Caco-2 (cell line): Measurements from ENCODE around the gene HDAC4. TPM values are rescaled to one million over a fixed set of nuclear protein-coding genes. Genes with fewer than 3 reads are reported as not detected.

Source experiments
- BruUV-seq: library from RNA; stranded (reverse); fragments of 400-500 nt; replicated peaks from 2 replicates; lab custom pipeline; 2021; lab: Mats Ljungman, UMichigan
- CTCF ChIA-PET: fragments of 300-600 bp; sonication (Branson Sonifier 250); formaldehyde crosslinking; loops from one replicate; lab custom pipeline; 2022; ENCODE audit warnings: antibody characterized with exemption; lab: Charles Lee
- POLR2A ChIA-PET: fragments of 300-600 bp; sonication (Branson Sonifier 250); formaldehyde crosslinking; loops from one replicate; lab custom pipeline; 2022; ENCODE audit warnings: antibody characterized with exemption; lab: Charles Lee
- DNase-seq, 2 experiments: peaks; one replicate each; pipeline versions ENCODE4 v3.0.0 to v3.0.0-alpha.2; 2020 to 2022
- H3K27me3 ChIP-seq: replicated peaks from 2 replicates; pipeline ENCODE4 v1.6.0; 2011; ENCODE audit warnings: low read length; ENCODE audit not compliant: control insufficient read depth, insufficient read depth
- H3K36me3 ChIP-seq: 2 replicates; pipeline ENCODE4 v1.5.1; 2011; ENCODE audit warnings: low read length; ENCODE audit not compliant: control insufficient read depth, insufficient read depth
- H3K4me1 ChIP-seq: fragments of 250-450 bp; sonication (Bioruptor Pico); 2 replicates; pipeline ENCODE4 v1.5.1; 2020; ENCODE audit warnings: mild to moderate bottlenecking
- H3K4me3 ChIP-seq: 2 replicates; pipeline ENCODE4 v1.5.1; 2011; ENCODE audit warnings: low read depth, mild to moderate bottlenecking, control low read depth, low read length
- H3K9me3 ChIP-seq: fragments of 250-450 bp; sonication (Bioruptor Pico); 2 replicates; pipeline ENCODE4 v1.5.1; 2020; ENCODE audit warnings: mild to moderate bottlenecking, moderate library complexity
- H3K27ac Mint-ChIP-seq: one replicate; pipeline ENCODE4 v1.8.0; 2022; ENCODE audit warnings: mixed read lengths; ENCODE audit not compliant: unreplicated experiment
- H3K27me3 Mint-ChIP-seq: one replicate; pipeline ENCODE4 v1.8.0; 2022; ENCODE audit warnings: mixed read lengths; ENCODE audit not compliant: insufficient read depth, unreplicated experiment
- H3K36me3 Mint-ChIP-seq: one replicate; pipeline ENCODE4 v1.8.0; 2022; ENCODE audit warnings: mild to moderate bottlenecking, mixed read lengths; ENCODE audit not compliant: insufficient read depth, unreplicated experiment
- H3K4me1 Mint-ChIP-seq: one replicate; pipeline ENCODE4 v1.8.0; 2022; ENCODE audit warnings: low read depth, mixed read lengths; ENCODE audit not compliant: unreplicated experiment
- H3K4me3 Mint-ChIP-seq: one replicate; pipeline ENCODE4 v1.8.0; 2022; ENCODE audit warnings: mild to moderate bottlenecking, moderate library complexity, mixed read lengths; ENCODE audit not compliant: unreplicated experiment
- H3K9me3 Mint-ChIP-seq: one replicate; pipeline ENCODE4 v1.8.0; 2022; ENCODE audit warnings: mixed read lengths; ENCODE audit not compliant: unreplicated experiment
- CTCF ChIP-seq, 2 experiments: fragments of 200-600 bp in 1 of 2; IDR thresholded peaks; 1 replicate in 1 of 2; 2 replicates in 1 of 2; pipeline versions ENCODE4 v1.5.1 to v1.8.0; 2011 to 2022; ENCODE audit warnings: antibody characterized with exemption in 1 of 2, control low read depth in 1 of 2, inconsistent platforms in 1 of 2, low read depth in 1 of 2, low read length in 1 of 2, mild to moderate bottlenecking in 1 of 2, moderate library complexity in 1 of 2; ENCODE audit not compliant: insufficient read depth in 1 of 2, severe bottlenecking in 1 of 2, unreplicated experiment in 1 of 2
- intact Hi-C: fragments of 100-400 bp; cut with micrococcal nuclease; formaldehyde crosslinking; loops from one replicate; pipeline ENCODE4 v1.10.0; 2022; ENCODE audit not compliant: unreplicated experiment
- total RNA-seq: library from RNA; stranded (reverse); gene quantifications from 2 replicates; pipeline ENCODE4 v1.2.3, GENCODE V29; 2022

HDAC4 gene
- total RNA-seq, 1 experiment from 2014 or later, result 15.5 TPM

- ChIA-PET POLR2A (no interaction called here), CTCF (no interaction called here)
- no peaks in the 10 kb centered on the region for H3K9me3 ChIP-seq
- Mint-ChIP-seq H3K4me1 (no peaks in the 10 kb centered on the region), H3K27ac (no peak overlapping the region), H3K36me3 (peaks cover 6% of the 10 kb centered on the region), H3K27me3 (no peaks in the 10 kb centered on the region), H3K4me3 (no peak overlapping the region), H3K9me3 (peaks cover 27% of the 10 kb centered on the region)
- BruUV-seq, result no TSS peak
- DNase-seq, result no peak
- intact Hi-C loops, result no loop called here
- no peaks in the 10 kb centered on the region for H3K36me3 ChIP-seq
- TF ChIP-seq CTCF (IDR thresholded peaks at IDR 0.05; ENCODE audit: insufficient read depth in 1 of 2, low read depth in 1 of 2, low read length in 1 of 2, severe bottlenecking in 1 of 2, unreplicated experiment in 1 of 2), result no peak
- no peaks in the 10 kb centered on the region for H3K4me1 ChIP-seq
- no peaks in the 10 kb centered on the region for H3K27me3 ChIP-seq
- no peak overlapping the region for H3K4me3 ChIP-seq
These were observed 227.5 kb downstream of the HDAC4 start for GRCh38 chr2:239173301-239173700.

- Histone ChIP-seq H3K27me3 (no peaks in the 10 kb centered on the region), H3K36me3 (no peaks in the 10 kb centered on the region), H3K4me3 (no peak overlapping the region), H3K4me1 (no peaks in the 10 kb centered on the region), H3K9me3 (no peaks in the 10 kb centered on the region)
- BruUV-seq, result no TSS peak
- H3K27me3 Mint-ChIP-seq, result no peaks in the 10 kb centered on the region
- no peak overlapping the region for H3K4me3 Mint-ChIP-seq
- TF ChIP-seq CTCF (IDR thresholded peaks at IDR 0.05; ENCODE audit: insufficient read depth in 1 of 2, low read depth in 1 of 2, low read length in 1 of 2, severe bottlenecking in 1 of 2, unreplicated experiment in 1 of 2), result no peak
- peaks cover 22% of the 10 kb centered on the region for H3K9me3 Mint-ChIP-seq
- POLR2A ChIA-PET, result no interaction called here
- intact Hi-C loops, result no loop called here
- no peaks in the 10 kb centered on the region for H3K4me1 Mint-ChIP-seq
- no peak overlapping the region for H3K27ac Mint-ChIP-seq
- H3K36me3 Mint-ChIP-seq, result no peaks in the 10 kb centered on the region
- no peak for DNase-seq
- CTCF ChIA-PET, result no interaction called here
These were observed 229.2 kb downstream of the HDAC4 start for GRCh38 chr2:239171643-239172042.

GRCh38 chr2:239169311-239170048, 231.3 kb downstream of the HDAC4 start:
- no TSS peak for BruUV-seq
- DNase-seq, result no peak
- no peak for TF ChIP-seq CTCF (IDR thresholded peaks at IDR 0.05; ENCODE audit: insufficient read depth in 1 of 2, low read depth in 1 of 2, low read length in 1 of 2, severe bottlenecking in 1 of 2, unreplicated experiment in 1 of 2)

More at GRCh38 chr2:239169311-239170048, 231.3 kb downstream of the HDAC4 start:
- H3K4me3 ChIP-seq, result no peak overlapping the region
- intact Hi-C loops, result no loop called here
- Mint-ChIP-seq H3K27ac (no peak overlapping the region), H3K27me3 (no peaks in the 10 kb centered on the region), H3K36me3 (no peaks in the 10 kb centered on the region), H3K9me3 (peaks cover 19% of the 10 kb centered on the region), H3K4me1 (no peaks in the 10 kb centered on the region), H3K4me3 (no peak overlapping the region)
- no peaks in the 10 kb centered on the region for H3K27me3 ChIP-seq
- POLR2A ChIA-PET, result no interaction called here
- no peaks in the 10 kb centered on the region for H3K9me3 ChIP-seq
- CTCF ChIA-PET, result no interaction called here
- H3K36me3 ChIP-seq, result no peaks in the 10 kb centered on the region
- no peaks in the 10 kb centered on the region for H3K4me1 ChIP-seq
